H9 (cell line): Measurements from ENCODE around the gene PLPPR2. TPM values are rescaled to one million over a fixed set of nuclear protein-coding genes. Genes with fewer than 3 reads are reported as not detected.
"Not testable (repeated sequence)": the region's sequence is repeated elsewhere in the genome, so short reads cannot be mapped to it uniquely, and the experiment has no call there.

Experiments
- DNase-seq: peaks from one replicate; pipeline ENCODE4 v3.0.0-alpha.2; 2017
- H2AFZ ChIP-seq: one replicate; pipeline ENCODE4 v1.6.1; 2013; ENCODE audit warnings: mild to moderate bottlenecking, low read length, control low read depth, moderate library complexity
- H2AK5ac ChIP-seq: 2 replicates; pipeline ENCODE4 v1.6.1; 2013; ENCODE audit warnings: low read length, control low read depth, mixed read lengths; ENCODE audit not compliant: insufficient read length
- H2BK120ac ChIP-seq: one replicate; pipeline ENCODE4 v1.6.1; 2013; ENCODE audit warnings: low read depth, mild to moderate bottlenecking, low read length, control low read depth, inconsistent platforms; ENCODE audit not compliant: poor library complexity, severe bottlenecking
- H2BK12ac ChIP-seq: 2 replicates; pipeline ENCODE4 v1.6.1; 2013; ENCODE audit warnings: low read length, control low read depth, mixed read lengths, low read depth; ENCODE audit not compliant: insufficient read length
- H2BK15ac ChIP-seq: 2 replicates; pipeline ENCODE4 v1.6.1; 2013; ENCODE audit warnings: low read depth, low read length, control low read depth
- H2BK20ac ChIP-seq: one replicate; pipeline ENCODE4 v1.6.1; 2013; ENCODE audit warnings: low read depth, mild to moderate bottlenecking, low read length, control low read depth, inconsistent platforms; ENCODE audit not compliant: poor library complexity, severe bottlenecking
- H2BK5ac ChIP-seq: 2 replicates; pipeline ENCODE4 v1.6.1; 2013; ENCODE audit warnings: low read length, control low read depth, mixed read lengths; ENCODE audit not compliant: insufficient read length
- H3K14ac ChIP-seq: 2 replicates; pipeline ENCODE4 v1.6.1; 2013; ENCODE audit warnings: low read length, control low read depth; ENCODE audit not compliant: insufficient read depth
- H3K18ac ChIP-seq: 2 replicates; pipeline ENCODE4 v1.6.1; 2013; ENCODE audit warnings: low read depth, mild to moderate bottlenecking, mixed read lengths, low read length, control low read depth; ENCODE audit not compliant: insufficient read length
- H3K23ac ChIP-seq: 2 replicates; pipeline ENCODE4 v1.6.1; 2013; ENCODE audit warnings: low read length, control low read depth, mixed read lengths, low read depth; ENCODE audit not compliant: insufficient read length
- H3K23me2 ChIP-seq: 2 replicates; pipeline ENCODE4 v1.6.1; 2013; ENCODE audit warnings: low read depth, mild to moderate bottlenecking, mixed read lengths, low read length, control low read depth; ENCODE audit not compliant: insufficient read length, poor library complexity, severe bottlenecking
- H3K27ac ChIP-seq: 2 replicates; pipeline ENCODE4 v1.5.1; 2013; ENCODE audit warnings: low read length, control low read depth, mixed read lengths, low read depth; ENCODE audit not compliant: insufficient read length
- H3K27me3 ChIP-seq: 2 replicates; pipeline ENCODE4 v1.6.1; 2013; ENCODE audit warnings: low read length, control low read depth, inconsistent platforms; ENCODE audit not compliant: insufficient read depth
- H3K4ac ChIP-seq: 2 replicates; pipeline ENCODE4 v1.6.1; 2013; ENCODE audit warnings: low read depth, mild to moderate bottlenecking, control low read depth, inconsistent platforms, low read length, moderate library complexity
- H3K4me1 ChIP-seq: 2 replicates; pipeline ENCODE4 v1.6.1; 2013; ENCODE audit warnings: low read length, control low read depth, inconsistent platforms; ENCODE audit not compliant: insufficient read depth
- H3K4me2 ChIP-seq: 2 replicates; pipeline ENCODE4 v1.6.1; 2013; ENCODE audit warnings: low read length, control low read depth, mixed read lengths; ENCODE audit not compliant: insufficient read length, insufficient read depth
- H3K56ac ChIP-seq: 2 replicates; pipeline ENCODE4 v1.6.1; 2013; ENCODE audit warnings: low read depth, mild to moderate bottlenecking, mixed read lengths, low read length, control low read depth; ENCODE audit not compliant: insufficient read length
- H3K79me1 ChIP-seq: 2 replicates; pipeline ENCODE4 v1.6.1; 2013; ENCODE audit warnings: low read depth, mild to moderate bottlenecking, moderate library complexity, low read length, control low read depth, inconsistent platforms; ENCODE audit not compliant: insufficient read depth, poor library complexity, severe bottlenecking
- H3K79me2 ChIP-seq: 2 replicates; pipeline ENCODE4 v1.6.1; 2013; ENCODE audit warnings: low read length, control low read depth, inconsistent platforms; ENCODE audit not compliant: insufficient read depth
- H3K9ac ChIP-seq: 2 replicates; pipeline ENCODE4 v1.6.1; 2013; ENCODE audit warnings: low read length, control low read depth, mixed read lengths; ENCODE audit not compliant: insufficient read length; ENCODE audit errors: extremely low read depth
- H3K9me3 ChIP-seq: one replicate; pipeline ENCODE4 v1.6.1; 2013; ENCODE audit warnings: low read depth, low read length, inconsistent platforms; ENCODE audit not compliant: control insufficient read depth
- H3T11ph ChIP-seq: one replicate; pipeline ENCODE4 v1.6.1; 2013; ENCODE audit warnings: mild to moderate bottlenecking, low read length, control low read depth, inconsistent platforms
- H4K20me1 ChIP-seq: one replicate; pipeline ENCODE4 v1.6.1; 2013; ENCODE audit not compliant: control insufficient read depth, insufficient read length, insufficient read depth
- H4K5ac ChIP-seq: 2 replicates; pipeline ENCODE4 v1.6.1; 2013; ENCODE audit warnings: low read depth, mild to moderate bottlenecking, mixed read lengths, low read length, control low read depth; ENCODE audit not compliant: insufficient read length
- H4K8ac ChIP-seq: replicated peaks from 2 replicates; pipeline ENCODE4 v1.6.1; 2013; ENCODE audit warnings: low read length, control low read depth, mixed read lengths, low read depth; ENCODE audit not compliant: insufficient read length
- H4K91ac ChIP-seq: 2 replicates; pipeline ENCODE4 v1.6.1; 2013; ENCODE audit warnings: low read depth, mild to moderate bottlenecking, moderate library complexity, mixed read lengths, low read length, control low read depth; ENCODE audit not compliant: insufficient read length
- H3K27ac Mint-ChIP-seq, 3 experiments: 2 replicates in 2 of 3; 3 replicates in 1 of 3; pipeline ENCODE4 v1.8.0; 2020 to 2021; ENCODE audit warnings: mixed read lengths in 3 of 3, mild to moderate bottlenecking in 1 of 3, moderate library complexity in 1 of 3
- H3K27me3 Mint-ChIP-seq: 2 replicates; pipeline ENCODE4 v1.8.0; 2021; ENCODE audit warnings: low read depth, mild to moderate bottlenecking, moderate library complexity, mixed read lengths
- H3K36me3 Mint-ChIP-seq, 3 experiments: 2 replicates in 2 of 3; 3 replicates in 1 of 3; pipeline ENCODE4 v1.8.0; 2020 to 2021; ENCODE audit warnings: low read depth in 3 of 3, mixed read lengths in 3 of 3; ENCODE audit not compliant: insufficient read depth in 1 of 3
- H3K4me1 Mint-ChIP-seq, 2 experiments: 2 replicates each; pipeline ENCODE4 v1.8.0; 2020; ENCODE audit warnings: mixed read lengths in 2 of 2
- H3K4me3 Mint-ChIP-seq, 2 experiments: 2 replicates in 1 of 2; 3 replicates in 1 of 2; pipeline ENCODE4 v1.8.0; 2020 to 2021; ENCODE audit warnings: mild to moderate bottlenecking in 2 of 2, mixed read lengths in 2 of 2, moderate library complexity in 1 of 2
- H3K9me3 Mint-ChIP-seq, 2 experiments: 2 replicates in 1 of 2; 3 replicates in 1 of 2; pipeline ENCODE4 v1.8.0; 2020; ENCODE audit warnings: mild to moderate bottlenecking in 2 of 2, mixed read lengths in 2 of 2, moderate library complexity in 1 of 2
- CTCF ChIP-seq: fragments of 200-600 bp; sonication (generic); conservative IDR thresholded peaks from 3 replicates; pipeline ENCODE4 v1.8.0; 2021; ENCODE audit warnings: antibody characterized with exemption, mild to moderate bottlenecking
- WGBS: extraction: QIAGEN DNeasy Blood & Tissue Kit; methylation state at CpG from one replicate; pipeline ENCODE4 v1.1.7; 2013; ENCODE audit warnings: missing lambda C conversion rate, low lambda C conversion rate, mixed read lengths; ENCODE audit not compliant: insufficient read length; ENCODE audit errors: extremely low coverage; 5-methylcytosine and 5-hydroxymethylcytosine counted together
- total RNA-seq: library from RNA; stranded (reverse); gene quantifications from 2 replicates; pipeline ENCODE4 v1.2.1, GENCODE V29; 2021

PLPPR2 gene
- total RNA-seq, 1 experiment from 2014 or later = 8.0 TPM

- peaks cover 0 to 8% (median 0%) of the 10 kb centered on the region in 3 experiments; a peak in 3 of 7 replicates for H3K36me3 Mint-ChIP-seq
- H3K27ac ChIP-seq = no peak overlapping the region
- H3K14ac ChIP-seq = no peak overlapping the region
- no peaks in the 10 kb centered on the region for H3K79me2 ChIP-seq
- H3K27me3 Mint-ChIP-seq = peaks cover 23% of the 10 kb centered on the region
- H3K4ac ChIP-seq = no peak overlapping the region
- H2AFZ ChIP-seq = no peak overlapping the region
- no peak overlapping the region for H2BK15ac ChIP-seq
- no peak overlapping the region for H2BK120ac ChIP-seq
- H4K91ac ChIP-seq = no peak overlapping the region
- H2BK12ac ChIP-seq = no peak overlapping the region
- no peak overlapping the region for H3K56ac ChIP-seq
- H3K79me1 ChIP-seq = no peaks in the 10 kb centered on the region
- H2BK20ac ChIP-seq = no peak overlapping the region
- peaks cover 19 to 22% of the 10 kb centered on the region in 2 experiments for H3K4me1 Mint-ChIP-seq
- no peak overlapping the region for H2AK5ac ChIP-seq
- no peak overlapping the region for H3K9ac ChIP-seq
- H3K4me3 Mint-ChIP-seq = no peak overlapping the region
- H3K18ac ChIP-seq = no peak overlapping the region
- H3K9me3 ChIP-seq = no peaks in the 10 kb centered on the region
- no peak overlapping the region for H2BK5ac ChIP-seq
- H3K23ac ChIP-seq = no peak overlapping the region
- H3K9me3 Mint-ChIP-seq = peaks cover 3 to 7% of the 10 kb centered on the region in 2 experiments; a peak in 3 of 5 replicates
- H3K23me2 ChIP-seq = peaks cover 8% of the 10 kb centered on the region
- no peak overlapping the region for H3K4me2 ChIP-seq
- no peak for TF ChIP-seq CTCF
- H4K5ac ChIP-seq = no peak overlapping the region
- no peaks in the 10 kb centered on the region; the same call in 1 of the 2 replicates for H3K4me1 ChIP-seq
- WGBS = no CpG with 5 or more reads among the region's 4 CpGs
- H3K27ac Mint-ChIP-seq = no peak overlapping the region
- H3T11ph ChIP-seq = no peak overlapping the region
- H4K20me1 ChIP-seq = no peaks in the 10 kb centered on the region
- DNase-seq = no peak
- no peak overlapping the region for H4K8ac ChIP-seq
- H3K27me3 ChIP-seq = no peaks in the 10 kb centered on the region
These were observed 6.1 kb upstream of the PLPPR2 start for GRCh38 chr19:11349171-11349570.

DNA sequence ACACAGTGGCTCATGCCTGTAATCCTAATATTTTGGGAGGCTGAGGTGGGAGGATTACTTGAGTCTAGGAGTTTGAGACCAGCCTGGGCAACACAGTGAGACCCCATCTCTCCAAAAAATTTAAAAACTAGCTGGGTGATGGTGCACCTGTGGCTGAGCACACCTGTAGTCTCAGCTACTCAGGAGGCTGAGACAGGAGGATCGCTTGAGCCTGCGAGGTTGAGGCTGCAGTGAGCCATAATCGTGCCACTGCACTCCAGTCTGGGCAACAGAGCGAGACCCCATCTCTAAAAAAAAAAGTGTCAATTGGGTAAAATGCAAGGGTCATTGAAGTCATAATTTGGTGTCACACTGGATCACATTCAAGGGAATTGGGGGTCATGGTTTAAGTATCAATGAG lies 1.1 kb upstream of the PLPPR2 start:
- H3K9me3 ChIP-seq, H3K14ac ChIP-seq, H3K27ac ChIP-seq, H4K5ac ChIP-seq, H2BK12ac ChIP-seq, H4K8ac ChIP-seq, H3K27ac Mint-ChIP-seq, H3K36me3 Mint-ChIP-seq, H4K20me1 ChIP-seq, H2BK120ac ChIP-seq, H3K27me3 ChIP-seq, H3K4me2 ChIP-seq, H2BK20ac ChIP-seq, H3K4me3 Mint-ChIP-seq, H3K18ac ChIP-seq, H3K56ac ChIP-seq, H4K91ac ChIP-seq, H3K4me1 ChIP-seq, H3K4ac ChIP-seq, H3K79me1 ChIP-seq, H3T11ph ChIP-seq, H3K23me2 ChIP-seq, H2BK15ac ChIP-seq, H3K9ac ChIP-seq, H2AFZ ChIP-seq, DNase-seq, H3K9me3 Mint-ChIP-seq, H2AK5ac ChIP-seq, H3K23ac ChIP-seq, H3K79me2 ChIP-seq, H2BK5ac ChIP-seq: not testable (repeated sequence)
- no CpG with 5 or more reads among the region's 4 CpGs for WGBS
- Mint-ChIP-seq H3K27me3 (peaks cover 56% of the 10 kb centered on the region), H3K4me1 (peaks cover 7 to 26% of the 10 kb centered on the region in 2 experiments)
